ENCODE results near the gene DLL1.
A peak's percentile ranks its signal among the peaks of the same experiment; 100 is the strongest.
"Not testable (repeated sequence)": the region's sequence is repeated elsewhere in the genome, so short reads cannot be mapped to it uniquely, and the experiment has no call there.

The DLL1 gene

DNA sequence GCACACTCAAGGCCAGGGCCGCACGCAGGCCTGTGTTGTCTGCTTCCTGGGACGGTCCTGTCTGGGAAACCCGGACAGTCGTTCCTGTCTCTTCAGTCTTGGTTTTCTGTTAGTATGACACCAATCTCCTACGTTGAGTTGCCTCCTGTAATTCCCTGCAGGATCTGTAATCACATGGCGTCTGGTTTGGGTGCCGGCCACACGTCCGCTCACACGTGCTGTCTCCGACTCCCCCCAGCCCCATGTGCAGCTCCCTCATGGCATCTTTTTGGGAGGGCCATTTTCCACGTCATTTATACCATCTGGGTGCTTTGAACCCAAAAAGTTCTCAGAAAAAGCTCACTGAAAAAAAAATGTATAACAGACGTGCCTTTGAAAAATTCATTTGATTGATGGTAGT, 23.2 kb downstream of the DLL1 start:
- no peak for DNase-seq

DNA sequence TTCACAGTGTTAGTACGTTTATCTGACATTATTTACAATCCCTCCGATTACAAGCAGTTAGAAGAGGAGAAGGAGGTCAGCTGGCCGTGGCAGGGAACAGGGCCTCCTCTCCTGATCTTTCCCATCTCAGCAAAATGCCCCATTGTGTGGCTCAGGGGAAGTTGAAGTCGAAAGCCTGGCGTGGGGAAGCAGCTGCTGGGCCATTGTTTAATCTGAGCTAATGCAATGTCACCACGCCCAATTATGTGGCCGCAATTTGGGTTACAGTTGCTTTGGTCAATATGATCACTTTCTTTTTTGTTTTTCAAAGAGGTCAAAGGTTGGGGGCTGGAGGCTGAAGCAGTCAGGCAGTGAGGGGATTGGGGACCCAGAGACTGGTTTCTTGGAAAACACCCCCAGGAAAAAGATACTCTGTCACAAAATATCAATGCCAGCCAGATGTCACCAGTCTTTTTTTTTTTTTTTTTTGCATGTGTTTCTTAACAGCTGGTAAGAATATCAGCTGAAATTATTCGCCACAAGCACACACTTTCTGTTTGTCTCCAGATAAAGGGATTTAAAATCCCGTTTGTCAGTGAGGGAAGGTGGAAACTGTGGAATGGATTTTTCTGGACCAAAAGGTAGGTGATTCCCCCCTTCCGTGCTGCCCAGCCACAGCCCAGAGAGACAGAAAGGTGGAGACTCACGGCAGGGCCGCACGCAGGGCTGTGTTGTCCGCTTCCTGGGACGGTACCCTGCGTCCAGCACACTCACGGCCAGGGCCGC, 24.6 kb downstream of the DLL1 start:
- DNase-seq: no peak

DNA sequence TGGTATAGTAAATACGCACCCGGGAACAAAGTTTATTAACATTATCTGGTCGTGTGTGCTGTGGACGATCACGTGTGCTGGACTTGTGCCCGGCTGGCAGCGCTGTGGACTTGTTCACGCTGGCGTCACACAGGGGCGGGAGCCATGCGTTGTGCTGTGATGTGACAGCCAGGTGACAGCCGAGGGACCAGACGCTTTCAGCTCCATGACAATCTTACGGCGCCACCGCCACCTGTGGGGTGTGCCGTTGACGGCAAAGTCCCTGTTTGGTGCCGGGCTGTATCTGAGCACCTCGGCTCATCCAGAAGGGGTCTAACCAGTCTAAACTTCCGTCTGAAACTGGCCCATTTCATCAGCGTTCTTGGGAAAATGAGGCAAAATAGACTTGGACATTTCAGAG, 25.2 kb downstream of the DLL1 start:
- DNase-seq: peak; percentile 66

DNA sequence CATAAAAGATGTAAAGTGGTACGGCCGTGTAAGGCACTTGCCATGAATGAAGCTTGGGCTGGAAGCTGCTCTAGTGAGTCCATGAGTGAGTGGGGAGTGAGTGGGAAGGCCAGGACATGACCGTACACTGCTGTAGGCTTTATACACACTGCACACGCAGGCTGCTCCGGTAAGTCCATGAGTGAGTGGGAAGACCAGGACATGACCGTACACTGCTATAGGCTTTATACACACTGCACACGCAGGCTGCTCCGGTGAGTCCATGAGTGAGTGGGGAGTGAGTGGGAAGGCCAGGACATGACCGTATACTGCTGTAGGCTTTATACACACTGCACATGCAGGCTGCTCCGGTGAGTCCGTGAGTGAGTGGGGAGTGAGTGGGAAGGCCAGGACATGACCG, 26.2 kb downstream of the DLL1 start:
- DNase-seq: not testable (repeated sequence)

DNA sequence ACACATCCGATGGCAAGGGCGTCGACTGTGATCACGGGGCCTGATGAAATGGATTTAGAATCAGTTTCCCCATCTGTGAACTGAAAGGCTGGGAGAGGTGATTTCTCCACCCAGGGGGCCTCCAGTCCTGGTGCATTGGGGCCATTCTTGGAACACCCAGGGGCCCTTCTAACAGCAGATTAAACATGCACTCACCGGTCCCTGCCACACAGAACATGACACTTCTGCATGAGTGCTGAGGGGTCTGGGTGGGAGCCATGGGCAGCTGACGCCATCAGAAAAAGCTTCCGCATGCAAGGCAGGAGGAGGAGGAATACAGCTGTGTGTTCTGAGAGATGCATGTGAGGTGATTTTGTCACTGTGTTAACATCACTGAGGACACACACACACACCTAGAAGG, 26.8 kb downstream of the DLL1 start:
- DNase-seq: no peak

DNA sequence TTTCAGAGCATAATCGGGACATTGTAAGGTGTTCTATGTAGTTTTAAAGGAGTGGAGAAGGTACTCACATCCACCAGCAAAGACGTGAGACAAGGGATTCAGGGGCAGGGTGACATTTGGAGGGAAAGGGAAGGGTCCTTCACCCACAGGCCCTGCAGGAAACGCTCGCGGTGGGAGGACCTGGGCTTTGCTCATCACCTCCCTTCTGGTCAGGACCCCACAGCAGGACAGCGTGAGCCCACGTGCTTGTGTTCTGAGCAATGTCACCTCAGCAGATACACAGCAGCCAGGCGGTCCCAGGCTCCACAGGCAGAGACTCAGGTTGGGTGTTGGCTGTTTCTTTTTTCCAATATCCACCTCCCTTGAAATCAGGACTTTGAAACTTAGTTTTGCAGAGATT, 27.5 kb downstream of the DLL1 start:
- no peak for DNase-seq

DNA sequence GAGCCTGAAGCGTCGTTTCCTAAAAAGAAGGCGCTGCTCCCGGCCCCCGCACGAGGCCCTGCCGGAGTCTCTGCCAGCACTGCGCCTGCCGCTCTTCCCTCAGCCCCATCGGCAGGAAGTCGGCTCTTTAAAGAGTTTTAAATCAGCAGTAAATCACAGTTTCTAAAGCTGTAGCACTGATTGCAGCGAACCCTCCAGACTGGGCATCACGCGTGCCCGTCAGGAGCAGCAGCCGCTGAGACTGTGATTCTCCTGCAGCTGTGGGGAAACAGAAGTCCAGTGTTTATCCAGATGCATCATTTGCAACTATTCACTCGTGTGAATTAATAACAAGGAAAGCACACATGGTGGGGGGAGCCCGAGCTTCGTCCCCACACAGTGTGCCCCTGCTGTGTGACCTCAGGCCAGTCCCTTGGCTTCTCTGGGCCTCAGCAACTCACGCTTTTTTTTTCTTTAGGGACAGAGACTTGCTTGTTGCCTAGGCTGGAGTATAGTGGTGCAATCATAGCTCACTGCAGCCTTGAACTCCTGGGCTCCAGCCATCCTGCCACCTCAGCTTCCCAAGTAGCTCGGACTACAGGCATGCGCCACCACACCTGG, 28.3 kb downstream of the DLL1 start:
- DNase-seq: no peak

DNA sequence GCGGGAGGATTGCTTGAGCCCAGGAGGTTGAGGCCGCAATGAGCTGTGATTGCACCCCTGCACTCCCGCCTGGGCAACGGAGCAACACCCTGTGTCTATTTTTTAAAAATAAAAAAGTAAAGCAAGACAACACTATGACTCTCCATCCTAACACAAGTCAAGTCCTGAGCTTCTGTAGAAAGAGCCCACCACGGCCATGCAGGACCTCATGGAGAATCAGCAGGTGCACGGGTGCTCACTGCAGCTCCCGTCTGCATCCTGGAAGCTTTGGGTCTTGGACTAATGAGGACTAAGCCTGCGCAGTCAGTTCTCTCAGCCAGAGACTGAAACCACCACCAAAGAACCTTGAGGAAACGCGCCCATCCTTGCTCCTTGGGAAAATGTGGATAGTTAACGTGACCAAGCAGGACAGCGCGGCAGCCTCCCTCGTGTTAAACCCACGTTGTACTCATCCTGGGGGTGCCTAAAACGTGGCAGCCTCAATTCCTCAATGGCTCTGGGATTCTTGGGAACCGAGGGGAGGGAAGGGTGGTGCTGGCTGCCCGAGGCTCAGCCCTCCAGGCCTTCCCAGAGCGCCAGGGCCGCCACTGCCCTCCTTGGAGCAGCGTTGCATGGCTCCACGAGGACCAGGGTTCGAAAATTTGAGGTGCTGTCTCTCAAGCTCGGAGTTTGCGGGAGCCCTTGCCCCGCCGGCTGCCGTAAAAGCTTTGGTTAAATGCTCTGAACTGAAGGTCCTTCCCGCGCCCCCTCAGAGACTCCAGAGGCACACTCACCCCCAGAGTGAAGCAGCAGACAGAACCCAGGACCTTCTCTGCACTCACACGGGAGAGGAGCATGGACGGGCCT, 29.0 kb downstream of the DLL1 start:
- no peak for DNase-seq

DNA sequence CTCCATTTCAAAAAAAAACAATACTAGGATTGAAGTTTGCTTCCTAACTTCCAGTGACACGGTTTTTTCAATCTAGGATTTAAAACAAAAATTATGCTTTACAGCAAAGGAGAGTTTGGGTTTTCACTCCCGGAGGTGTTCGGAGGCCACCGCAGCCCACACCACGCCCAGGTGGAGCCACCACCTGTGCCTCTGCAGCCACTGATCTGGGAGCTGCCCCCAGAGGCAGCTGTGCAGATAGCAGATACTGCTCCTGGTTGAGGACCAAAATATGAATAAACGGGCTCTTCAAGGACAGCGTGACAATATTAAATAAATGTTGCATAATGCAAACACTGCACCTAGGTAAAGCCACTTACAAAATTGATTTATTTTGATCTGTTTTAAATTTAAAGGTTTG, 30.2 kb downstream of the DLL1 start:
- peak; percentile 19 for DNase-seq

DNA sequence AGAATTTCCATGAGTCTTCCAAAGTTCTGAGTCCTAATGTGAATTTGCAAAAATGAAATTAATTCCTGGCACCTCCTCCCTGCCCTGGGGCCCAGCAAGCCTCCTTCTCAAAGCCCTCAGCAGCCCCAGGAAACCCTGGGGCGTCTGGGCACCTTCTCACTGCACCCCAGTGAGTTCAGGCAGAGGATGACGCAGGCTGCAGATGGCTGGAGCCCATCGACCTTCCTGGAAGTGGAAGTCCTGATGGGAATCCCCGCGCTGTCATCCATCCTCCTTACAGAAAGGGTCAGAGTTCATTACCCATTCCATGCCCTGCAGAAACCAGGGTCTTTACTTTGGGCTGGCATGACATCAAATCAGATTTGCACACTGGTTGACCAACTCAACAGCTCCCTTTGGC, 31.6 kb downstream of the DLL1 start:
- no peak for DNase-seq

DNA sequence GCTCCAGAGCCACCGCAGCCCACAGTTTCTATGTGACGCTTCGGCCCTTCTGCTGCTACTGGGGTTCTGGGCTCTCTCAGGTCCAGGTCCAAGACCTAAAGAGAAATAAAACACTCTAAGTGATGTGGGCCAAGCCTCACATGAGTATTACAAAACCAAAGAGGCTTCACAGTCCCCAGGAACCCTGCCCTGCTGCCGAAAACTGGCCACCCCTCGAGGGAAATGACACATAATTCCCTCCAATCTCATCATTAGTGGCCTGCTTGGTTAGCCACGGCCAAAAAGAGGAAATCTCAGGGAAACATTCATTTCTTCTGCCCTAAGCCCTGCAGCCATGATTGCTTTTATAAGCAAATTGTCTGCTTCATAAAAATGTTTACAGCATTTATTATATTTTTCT, 32.5 kb downstream of the DLL1 start:
- no peak for DNase-seq

DNA sequence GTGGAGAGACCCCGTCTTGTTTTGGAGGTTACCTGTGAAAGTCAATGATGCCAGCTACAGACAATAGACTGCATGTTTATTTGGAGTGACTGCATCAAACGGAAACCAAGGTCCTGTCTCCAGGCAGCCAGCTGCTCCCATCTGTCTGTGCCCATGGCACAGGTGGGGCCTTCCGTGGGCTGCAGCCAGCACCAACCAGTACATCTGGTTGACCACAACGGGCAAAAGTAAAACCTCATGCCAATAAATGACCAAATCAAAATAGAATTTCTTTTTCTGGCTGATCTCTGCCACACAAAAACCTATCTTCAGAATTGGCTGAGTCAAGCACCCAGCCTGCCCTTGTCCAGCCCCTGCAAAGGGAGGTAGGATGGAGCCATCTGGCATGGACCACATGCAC, 33.5 kb downstream of the DLL1 start:
- no peak for DNase-seq

DNA sequence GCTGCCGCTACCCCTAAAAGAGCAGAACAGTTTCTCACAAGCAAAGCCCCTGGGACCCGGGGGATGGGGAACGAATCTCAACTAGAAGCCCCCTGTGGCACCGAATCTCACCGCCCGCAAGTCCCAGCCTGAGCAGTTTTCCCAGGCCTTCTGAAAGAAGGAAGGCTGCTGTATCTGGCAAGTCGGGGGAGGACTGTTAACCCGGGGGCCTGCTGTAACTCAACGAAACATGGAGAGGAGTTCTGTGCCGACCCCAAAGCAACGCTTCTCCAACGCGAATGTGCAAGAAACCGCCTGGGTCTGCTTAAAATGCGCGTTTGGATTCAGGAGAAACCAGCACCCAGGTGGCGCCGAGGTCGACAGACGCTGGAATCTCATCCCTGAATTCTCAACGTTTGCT, 34.2 kb downstream of the DLL1 start:
- no peak for DNase-seq

DNA sequence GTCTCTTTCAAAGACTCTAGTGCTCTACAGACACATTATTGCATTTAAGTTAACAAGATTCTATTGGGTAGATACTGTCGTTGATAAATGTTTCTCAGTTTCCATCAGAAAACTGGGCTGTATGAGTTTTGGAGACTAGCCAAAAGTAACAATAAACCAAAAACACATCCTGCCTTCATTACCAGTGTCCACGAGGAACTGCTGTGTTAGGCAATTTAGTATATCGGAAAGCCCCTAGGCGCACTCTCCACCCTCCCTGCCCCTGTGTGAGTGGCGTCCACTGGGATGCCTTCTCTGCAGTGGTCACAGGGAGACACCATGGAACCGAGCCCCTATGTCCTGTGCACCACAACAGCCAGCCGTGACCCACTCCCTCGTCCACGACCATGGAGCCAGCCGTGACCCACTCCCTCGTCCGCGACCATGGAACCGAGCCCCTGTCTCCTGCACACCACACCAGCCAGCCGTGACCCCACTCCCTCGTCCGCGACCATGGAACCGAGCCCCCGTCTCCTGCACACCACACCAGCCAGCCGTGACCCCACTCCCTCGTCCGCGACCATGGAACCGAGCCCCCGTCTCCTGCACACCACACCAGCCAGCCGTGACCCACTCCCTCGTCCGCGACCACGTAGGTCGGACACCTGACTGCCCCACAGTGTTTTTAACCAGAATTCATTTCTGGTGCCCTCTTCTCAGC, 35.3 kb downstream of the DLL1 start:
- DNase-seq: no peak

DNA sequence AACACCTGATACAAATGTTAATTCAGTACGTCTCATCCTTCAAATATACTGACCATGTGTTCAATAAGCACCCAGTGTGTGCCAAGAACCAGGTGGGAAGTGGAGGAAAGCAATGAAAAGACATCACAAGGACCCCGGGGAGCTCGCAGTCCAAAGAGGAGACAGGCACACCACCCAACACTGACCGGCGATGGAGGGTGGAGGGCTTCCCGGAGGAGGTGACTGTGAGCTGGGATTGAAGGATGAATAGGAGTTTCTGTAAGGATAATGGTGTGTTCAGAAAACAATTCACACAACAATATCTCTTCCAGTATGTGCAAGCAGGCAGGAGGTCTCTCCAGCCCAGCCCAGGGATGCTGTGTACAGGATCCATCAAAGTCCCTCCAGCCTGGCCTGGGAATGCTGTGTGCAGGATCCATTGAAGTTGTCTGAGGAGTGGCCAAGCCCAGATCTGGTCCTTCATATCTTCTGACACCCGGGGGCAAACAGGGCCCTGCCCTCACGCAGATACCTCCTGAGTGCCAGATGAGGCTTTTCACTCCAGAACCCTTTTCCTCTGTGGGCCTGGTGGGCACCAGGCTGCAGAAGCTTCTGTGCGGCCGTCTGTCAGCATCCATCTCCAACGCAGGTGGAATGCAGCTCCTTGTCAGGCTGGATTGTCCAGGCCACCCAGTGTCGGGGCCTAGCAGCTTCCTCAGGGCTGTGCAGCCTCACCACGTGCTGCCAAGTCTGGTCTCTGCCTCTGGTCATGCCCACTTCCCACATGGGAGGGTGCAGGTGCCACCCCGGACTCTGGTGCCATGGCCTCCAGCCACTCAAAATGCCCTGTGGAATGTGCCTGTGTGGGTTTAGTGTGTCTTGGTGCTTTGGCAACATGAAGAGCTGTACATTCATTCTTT, 36.3 kb downstream of the DLL1 start:
- DNase-seq: no peak

DNA sequence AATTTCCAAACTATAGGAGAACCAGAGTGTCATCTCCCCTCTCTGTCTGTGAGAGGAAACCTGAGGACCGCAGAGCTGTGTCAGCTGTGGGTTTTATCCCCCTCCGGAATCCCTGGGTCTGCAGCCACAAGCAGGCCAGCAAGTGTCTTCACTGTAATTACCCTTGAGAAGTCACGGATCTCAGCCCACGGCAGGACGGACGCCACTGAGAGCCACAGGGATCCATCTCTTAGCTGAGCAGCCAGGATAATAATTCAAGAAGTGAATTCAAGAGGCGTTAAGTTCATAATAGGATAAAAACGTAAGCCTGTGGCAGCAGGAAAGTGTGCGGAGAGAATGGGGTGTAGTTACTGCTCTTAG, 37.0 kb downstream of the DLL1 start:
- DNase-seq: no peak

DNA sequence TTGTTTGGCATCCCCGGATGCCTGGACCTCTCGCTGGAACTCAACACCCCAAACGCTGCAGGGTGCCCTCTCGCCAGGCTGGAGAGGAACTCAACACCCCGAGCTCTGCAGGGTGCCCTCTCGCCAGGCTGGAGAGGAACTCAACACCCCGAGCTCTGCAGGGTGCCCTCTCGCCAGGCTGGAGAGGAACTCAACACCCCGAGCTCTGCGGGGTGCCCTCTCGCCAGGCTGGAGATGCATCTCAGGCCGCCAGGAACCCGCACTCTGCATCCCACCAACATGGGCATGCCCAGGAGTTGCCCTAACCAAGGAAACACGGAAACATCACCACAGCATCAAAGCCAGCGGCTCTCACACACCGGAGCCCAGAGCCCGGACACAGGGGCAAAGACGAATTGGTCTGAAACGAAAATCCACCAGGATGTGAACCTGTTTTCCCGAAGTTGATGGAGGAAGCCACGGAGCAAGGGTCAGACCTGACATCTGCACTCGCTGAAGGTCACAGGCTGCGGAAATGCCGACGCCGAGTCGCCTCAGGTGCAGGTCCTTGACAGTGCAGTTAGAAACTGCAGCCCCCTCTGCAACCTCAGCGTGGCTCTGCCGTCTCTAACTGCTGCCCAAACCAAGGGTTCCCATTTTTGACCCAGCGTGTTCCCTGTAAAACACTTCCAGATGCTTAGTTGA, 37.5 kb downstream of the DLL1 start:
- DNase-seq: no peak

DNA sequence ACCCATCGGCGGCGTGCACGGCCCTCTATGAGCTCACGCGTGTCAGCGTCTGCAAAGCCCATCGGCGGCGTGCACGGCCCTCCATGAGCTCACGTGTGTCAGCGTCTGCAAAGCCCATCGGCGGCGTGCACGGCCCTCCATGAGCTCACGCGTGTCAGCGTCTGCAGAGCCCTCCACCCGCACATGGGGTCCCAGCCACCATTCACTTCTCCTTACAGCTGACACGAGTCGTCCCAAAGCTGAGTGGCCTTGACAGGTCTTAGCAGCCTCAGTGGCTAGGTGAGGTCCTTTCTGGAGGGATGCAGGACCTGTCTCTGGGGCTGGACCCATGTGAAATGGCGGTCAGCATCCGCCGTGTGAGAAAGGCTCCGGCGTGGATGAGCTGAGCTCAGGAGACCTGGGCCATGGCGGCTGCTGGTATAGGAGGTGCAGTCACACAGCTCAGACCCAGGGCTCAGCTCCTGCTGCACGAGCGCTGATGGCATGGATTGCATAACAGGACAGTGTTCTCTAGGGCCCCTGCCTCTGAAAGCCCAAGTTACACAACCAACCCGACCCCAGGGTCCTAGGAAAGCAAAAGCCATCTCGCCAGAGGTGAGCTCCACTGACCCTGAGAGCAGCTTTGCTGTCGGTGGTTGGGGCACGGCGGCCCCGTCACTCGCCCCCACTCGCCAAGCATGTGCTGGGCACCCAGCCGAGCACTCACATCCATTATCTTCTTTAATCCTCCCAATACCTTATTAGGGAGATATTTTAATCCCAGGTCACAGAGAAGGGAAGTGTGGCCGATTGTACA, 38.9 kb downstream of the DLL1 start:
- DNase-seq: no peak

DNA sequence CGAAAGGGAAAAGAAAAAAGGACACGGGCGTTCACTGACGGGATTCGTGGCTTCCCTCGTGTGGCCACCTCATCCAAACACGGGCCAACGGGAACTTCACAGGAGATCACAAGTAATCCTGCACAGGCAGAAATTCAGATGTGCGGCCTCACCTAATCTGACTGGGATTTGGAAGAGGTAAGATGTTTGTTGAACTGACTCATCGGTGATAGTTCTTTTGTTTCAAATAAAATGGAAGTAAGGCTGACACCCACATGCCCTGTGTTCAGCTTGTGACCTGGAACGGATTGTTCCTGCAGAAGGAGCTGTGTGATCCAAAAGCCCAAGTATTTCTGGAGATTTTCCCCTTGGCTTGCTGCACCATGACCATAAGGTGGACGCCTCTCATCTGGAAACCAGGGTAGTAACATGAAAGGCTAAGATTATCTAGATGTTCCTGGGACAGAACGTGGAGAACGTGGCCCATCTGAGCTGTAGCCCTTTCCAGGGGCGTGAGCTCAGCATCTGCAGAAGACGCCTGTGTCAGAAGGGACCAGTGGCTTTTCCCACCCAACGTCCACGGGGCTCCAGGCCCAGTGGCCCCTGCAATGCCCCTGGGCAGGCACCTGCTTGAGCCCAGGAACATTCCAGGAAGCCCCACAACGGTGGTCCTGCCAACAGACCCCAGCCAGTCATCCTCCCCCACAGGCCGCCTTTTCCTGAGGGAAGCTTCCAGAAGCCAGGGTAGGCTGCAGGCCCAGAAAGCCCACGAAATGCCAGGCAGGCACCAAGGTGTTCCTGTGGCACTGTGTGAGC, 39.7 kb downstream of the DLL1 start:
- DNase-seq: no peak

DNA sequence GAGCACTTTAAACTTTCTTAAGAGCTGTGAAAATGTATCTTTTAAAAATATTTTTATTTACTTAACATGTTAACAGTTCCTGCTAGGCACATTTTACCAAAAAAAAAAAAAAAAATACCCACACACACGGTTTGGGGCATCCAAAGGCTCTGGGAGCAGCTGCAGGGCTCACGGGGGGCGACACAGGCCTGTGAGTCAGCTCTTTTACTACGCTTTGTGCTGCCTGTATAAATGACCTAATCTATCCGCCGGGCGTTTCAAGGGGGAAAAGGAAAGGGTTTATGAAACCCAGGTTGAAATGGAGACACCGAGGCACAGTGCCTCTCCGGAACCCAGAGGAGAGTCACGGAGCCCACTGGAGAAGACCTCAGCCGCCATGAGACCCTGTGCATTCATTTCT, 40.4 kb downstream of the DLL1 start:
- no peak for DNase-seq
